Measurements from ENCODE around the gene MMP25. TPM values are rescaled to one million over a fixed set of nuclear protein-coding genes. Genes with fewer than 3 reads are reported as not detected.
A peak's percentile ranks its signal among the peaks of the same experiment; 100 is the strongest.

MMP25 gene
- total and polyA plus RNA-seq, 2 donors from 2014 or later: 0.65 to 1.7 TPM

DNA sequence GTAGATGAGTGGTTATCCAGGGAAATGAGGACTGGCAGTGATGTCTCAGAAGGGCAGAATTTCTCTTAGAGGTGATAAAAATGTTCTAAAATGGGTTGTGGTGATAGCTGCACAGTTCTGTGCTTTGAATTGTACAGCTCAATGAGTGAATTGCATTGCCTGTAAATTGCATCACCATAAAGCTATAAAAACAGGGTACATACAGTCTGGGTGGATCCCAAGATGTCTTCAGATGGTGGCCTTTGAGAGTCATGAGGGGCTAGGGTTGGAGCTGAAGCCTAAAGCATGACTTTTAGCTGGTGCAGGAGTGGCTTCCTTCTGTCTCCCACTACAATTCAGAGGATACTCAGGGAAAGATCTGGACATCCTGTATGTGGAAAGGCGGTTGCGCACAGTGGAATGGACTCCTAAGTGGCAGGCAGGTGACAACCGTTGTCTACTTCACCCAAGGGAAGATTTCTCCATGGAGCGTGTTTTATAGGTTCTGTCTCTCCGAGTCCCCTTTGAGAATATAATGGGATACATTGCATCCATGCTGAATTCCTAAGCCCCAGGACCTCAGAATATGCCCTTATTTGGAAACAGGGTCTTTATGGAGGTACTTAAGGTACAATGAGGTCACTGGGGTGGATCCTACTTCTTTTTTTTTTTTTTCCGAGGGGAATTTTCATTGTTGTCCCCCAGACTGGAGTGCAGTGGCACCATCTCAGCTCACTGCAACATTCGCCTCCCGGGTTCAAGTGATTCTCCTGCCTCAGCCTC, 17.4 kb downstream of the MMP25 start:
- Histone ChIP-seq H3K27ac (ENCODE audit: low read depth in 2 of 2, low read length in 2 of 2) (no peak overlapping the region), H3K4me1 (ENCODE audit: control insufficient read depth in 2 of 3, insufficient read depth in 2 of 3, low read depth in 1 of 3, low read length in 3 of 3) (peaks cover 0 to 24% (median 12%) of the 10 kb centered on the region in 3 donors), H3K4me3 (ENCODE audit: low read length in 3 of 3) (no peak overlapping the region), H3K27me3 (ENCODE audit: control insufficient read depth, insufficient read depth, low read length) (no peaks in the 10 kb centered on the region), H3K36me3 (ENCODE audit: control insufficient read depth in 2 of 3, insufficient read depth in 3 of 3, low read length in 3 of 3) (no peaks in the 10 kb centered on the region), H3K9ac (ENCODE audit: low read length in 3 of 3) (no peak overlapping the region), H3K9me3 (ENCODE audit: control insufficient read depth in 2 of 3, insufficient read depth in 1 of 3, low read length in 3 of 3) (no peaks in the 10 kb centered on the region)
- no peak for FAIRE-seq
- peak in 1 of 5 donors; percentile 15 for DNase-seq
- TF ChIP-seq, protein P1, sequence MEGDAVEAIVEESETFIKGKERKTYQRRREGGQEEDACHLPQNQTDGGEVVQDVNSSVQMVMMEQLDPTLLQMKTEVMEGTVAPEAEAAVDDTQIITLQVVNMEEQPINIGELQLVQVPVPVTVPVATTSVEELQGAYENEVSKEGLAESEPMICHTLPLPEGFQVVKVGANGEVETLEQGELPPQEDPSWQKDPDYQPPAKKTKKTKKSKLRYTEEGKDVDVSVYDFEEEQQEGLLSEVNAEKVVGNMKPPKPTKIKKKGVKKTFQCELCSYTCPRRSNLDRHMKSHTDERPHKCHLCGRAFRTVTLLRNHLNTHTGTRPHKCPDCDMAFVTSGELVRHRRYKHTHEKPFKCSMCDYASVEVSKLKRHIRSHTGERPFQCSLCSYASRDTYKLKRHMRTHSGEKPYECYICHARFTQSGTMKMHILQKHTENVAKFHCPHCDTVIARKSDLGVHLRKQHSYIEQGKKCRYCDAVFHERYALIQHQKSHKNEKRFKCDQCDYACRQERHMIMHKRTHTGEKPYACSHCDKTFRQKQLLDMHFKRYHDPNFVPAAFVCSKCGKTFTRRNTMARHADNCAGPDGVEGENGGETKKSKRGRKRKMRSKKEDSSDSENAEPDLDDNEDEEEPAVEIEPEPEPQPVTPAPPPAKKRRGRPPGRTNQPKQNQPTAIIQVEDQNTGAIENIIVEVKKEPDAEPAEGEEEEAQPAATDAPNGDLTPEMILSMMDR (IDR thresholded peaks at IDR 0.05; ENCODE audit: borderline replicate concordance, extremely low read depth, insufficient read depth): no peak
- intact Hi-C loops (cut with DNase I): loop anchor here (10.0 kb wide), 1 partner anchor 51 kb away; the partner anchor contains the start of gene ZNF205

DNA sequence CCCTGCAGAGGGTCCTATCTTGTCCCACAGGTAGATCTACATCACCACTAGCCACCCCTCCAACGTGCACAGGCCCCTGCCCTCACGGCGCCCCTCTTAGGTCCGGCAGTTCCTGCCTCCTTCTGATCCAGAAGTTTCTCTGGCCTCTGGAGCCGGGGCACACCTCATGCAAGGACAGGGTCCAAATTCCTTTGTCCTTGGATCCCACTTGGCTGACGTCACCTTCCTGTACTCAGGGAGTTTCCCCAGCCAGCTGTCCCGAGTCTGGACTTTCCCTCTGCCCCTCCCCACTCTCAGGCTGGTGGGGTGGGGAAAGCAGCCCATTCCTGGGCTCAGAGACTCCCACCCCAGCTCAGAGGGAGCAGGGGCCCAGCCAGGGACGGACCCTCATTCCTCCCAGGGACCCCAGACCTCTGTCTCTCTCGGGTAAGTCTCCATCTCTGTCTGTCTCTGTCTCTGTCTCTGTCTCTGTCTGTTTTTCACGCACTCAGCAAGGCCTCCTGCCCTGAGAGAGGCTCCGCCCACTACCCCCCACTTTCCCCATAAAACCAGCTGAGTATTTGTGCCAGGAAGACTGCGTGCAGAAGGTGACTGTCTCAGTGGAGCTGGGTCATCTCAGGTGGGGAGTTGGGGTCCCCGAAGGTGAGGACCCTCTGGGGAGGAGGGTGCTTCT, 18.8 kb downstream of the MMP25 start, which contains the start of gene IL32:
IL32 (plus strand) TSS at position 572 of the 673 bp plus-strand sequence. CDS start 172 bp downstream, outside the sequence.
- peak within 1 kb of the TSS; percentile 81 for H3K27ac ChIP-seq (ENCODE audit: low read depth in 2 of 2, low read length in 2 of 2)
- intact Hi-C loops (cut with DNase I): loop anchor here (10.0 kb wide), 1 partner anchor 50 kb away; the partner anchor contains the start of gene ZNF205
- H3K36me3 ChIP-seq (ENCODE audit: control insufficient read depth in 2 of 3, insufficient read depth in 3 of 3, low read length in 3 of 3): no peaks in the 10 kb centered on the region
- DNase-seq (peak; percentile 37 to 89 (median 65)), FAIRE-seq (no peak)
- H3K9me3 ChIP-seq (ENCODE audit: control insufficient read depth in 2 of 3, insufficient read depth in 1 of 3, low read length in 3 of 3): no peaks in the 10 kb centered on the region
- H3K9ac ChIP-seq (ENCODE audit: low read length in 3 of 3): peak within 1 kb of the TSS in 2 of 3 donors; percentile 80 to 91
- no peaks in the 10 kb centered on the region for H3K27me3 ChIP-seq (ENCODE audit: control insufficient read depth, insufficient read depth, low read length)
- H3K4me3 ChIP-seq (ENCODE audit: low read length in 3 of 3): peak within 1 kb of the TSS in 2 of 3 donors; percentile 52 to 64
- TF ChIP-seq, protein P1 (IDR thresholded peaks at IDR 0.05; ENCODE audit: borderline replicate concordance, extremely low read depth, insufficient read depth): no peak
- peaks cover 0 to 18% (median 10%) of the 10 kb centered on the region in 3 donors for H3K4me1 ChIP-seq (ENCODE audit: control insufficient read depth in 2 of 3, insufficient read depth in 2 of 3, low read depth in 1 of 3, low read length in 3 of 3)

DNA sequence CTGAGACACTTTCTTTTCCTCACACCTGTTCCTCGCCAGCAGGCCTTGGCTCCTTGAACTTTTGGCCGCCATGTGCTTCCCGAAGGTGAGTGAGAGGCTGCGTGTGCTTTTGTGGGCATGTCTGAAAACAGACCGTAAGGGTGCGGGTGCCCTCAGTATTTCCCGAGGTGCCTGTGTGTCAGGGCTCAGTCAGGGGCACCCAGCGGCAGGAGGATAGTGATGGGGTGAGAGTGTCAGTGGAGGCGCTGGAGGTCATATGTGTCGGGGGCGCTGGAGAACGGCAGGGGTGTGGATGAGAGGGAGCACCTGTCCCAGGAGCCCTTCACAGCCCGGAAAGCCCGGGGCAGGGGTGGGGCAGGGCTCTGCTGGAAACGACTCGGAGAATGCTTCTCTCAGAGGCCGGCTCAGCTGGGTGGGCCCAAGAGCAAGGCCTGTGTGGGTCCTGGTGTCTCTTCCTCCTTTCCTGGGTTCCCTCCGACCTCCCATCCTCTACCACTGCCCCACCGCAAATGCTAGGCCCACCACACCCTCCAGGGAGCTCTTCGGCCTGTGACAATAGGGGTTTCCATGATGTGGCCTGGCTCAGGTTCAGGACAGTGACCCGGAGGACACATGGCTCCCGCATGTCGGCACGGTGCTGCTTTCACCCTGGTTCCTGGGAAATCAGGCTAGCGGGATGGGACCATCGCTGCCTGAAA, 19.5 kb downstream of the MMP25 start:
- Histone ChIP-seq H3K4me3 (ENCODE audit: low read length in 3 of 3) (peak overlapping the region in 2 of 3 donors; percentile 52 to 64), H3K9me3 (ENCODE audit: control insufficient read depth in 2 of 3, insufficient read depth in 1 of 3, low read length in 3 of 3) (no peaks in the 10 kb centered on the region), H3K36me3 (ENCODE audit: control insufficient read depth in 2 of 3, insufficient read depth in 3 of 3, low read length in 3 of 3) (no peaks in the 10 kb centered on the region), H3K27me3 (ENCODE audit: control insufficient read depth, insufficient read depth, low read length) (no peaks in the 10 kb centered on the region), H3K4me1 (ENCODE audit: control insufficient read depth in 2 of 3, insufficient read depth in 2 of 3, low read depth in 1 of 3, low read length in 3 of 3) (peaks cover 0 to 18% (median 9%) of the 10 kb centered on the region in 3 donors), H3K9ac (ENCODE audit: low read length in 3 of 3) (peak overlapping the region in 2 of 3 donors; percentile 80 to 91), H3K27ac (ENCODE audit: low read depth in 2 of 2, low read length in 2 of 2) (peak overlapping the region; percentile 81)
- intact Hi-C loops (cut with DNase I): loop anchor here (10.0 kb wide), 1 partner anchor 49 kb away; the partner anchor contains the start of gene ZNF205
- TF ChIP-seq, protein P1 (IDR thresholded peaks at IDR 0.05; ENCODE audit: borderline replicate concordance, extremely low read depth, insufficient read depth): no peak
- DNase-seq (peak in 1 of 5 donors; percentile 72), FAIRE-seq (no peak)
